Measurements from ENCODE around the gene EVI5L.
A peak's percentile ranks its signal among the peaks of the same experiment; 100 is the strongest.

Gene EVI5L

GRCh38 chr19:7898967-7899366, 68.9 kb downstream of the EVI5L start:
- no peak for DNase-seq (ENCODE audit: low spot score)

- DNase-seq (ENCODE audit: low spot score): no peak
These were observed 69.8 kb downstream of the EVI5L start for GRCh38 chr19:7899751-7900378.

- no peak for DNase-seq (ENCODE audit: low spot score)
These were observed 70.4 kb downstream of the EVI5L start for GRCh38 chr19:7900401-7900870.

GRCh38 chr19:7900931-7901330, 70.9 kb downstream of the EVI5L start:
- no peak for DNase-seq (ENCODE audit: low spot score)

- DNase-seq (ENCODE audit: low spot score): no peak
These were observed 71.3 kb downstream of the EVI5L start for GRCh38 chr19:7901337-7901736.

GRCh38 chr19:7902796-7903243, 72.8 kb downstream of the EVI5L start:
- no peak for DNase-seq (ENCODE audit: low spot score)

- DNase-seq (ENCODE audit: low spot score): peak; percentile 100
These were observed 73.4 kb downstream of the EVI5L start, which contains the start of gene MAP2K7 for GRCh38 chr19:7903244-7904073. Gene MAP2K7, plus strand, starts transcription at chr19:7903877. Its CDS starts 68 bp downstream, at chr19:7903945.

- DNase-seq (ENCODE audit: low spot score): peak; percentile 58
These were observed 74.3 kb downstream of the EVI5L start for GRCh38 chr19:7904074-7905020.

GRCh38 chr19:7905268-7905667, 75.2 kb downstream of the EVI5L start:
- no peak for DNase-seq (ENCODE audit: low spot score)

- DNase-seq (ENCODE audit: low spot score): no peak
These were observed 75.8 kb downstream of the EVI5L start for GRCh38 chr19:7905859-7906258.

GRCh38 chr19:7907122-7907521, 77.1 kb downstream of the EVI5L start:
- no peak for DNase-seq (ENCODE audit: low spot score)

GRCh38 chr19:7907544-7907943, 77.5 kb downstream of the EVI5L start:
- no peak for DNase-seq (ENCODE audit: low spot score)

GRCh38 chr19:7908078-7908699, 78.2 kb downstream of the EVI5L start:
- DNase-seq (ENCODE audit: low spot score): no peak

GRCh38 chr19:7908742-7909461, 78.9 kb downstream of the EVI5L start:
- DNase-seq (ENCODE audit: low spot score): no peak

GRCh38 chr19:7909471-7910067, 79.6 kb downstream of the EVI5L start:
- no peak for DNase-seq (ENCODE audit: low spot score)

GRCh38 chr19:7910321-7911161, 80.5 kb downstream of the EVI5L start:
- DNase-seq (ENCODE audit: low spot score): no peak

- no peak for DNase-seq (ENCODE audit: low spot score)
These were observed 81.6 kb downstream of the EVI5L start for GRCh38 chr19:7911508-7912143.

GRCh38 chr19:7912144-7912696, 82.2 kb downstream of the EVI5L start:
- DNase-seq (ENCODE audit: low spot score): no peak
